Nephron (organoid): Measurements from ENCODE around the gene DPP9.

Experiments used
- H3K27ac Mint-ChIP-seq, 3 experiments: 2 replicates each; pipeline ENCODE4 v1.8.0; 2020; ENCODE audit warnings: mixed read lengths in 3 of 3, mild to moderate bottlenecking in 2 of 3, moderate library complexity in 1 of 3
- H3K27me3 Mint-ChIP-seq: 2 replicates; pipeline ENCODE4 v1.8.0; 2021; ENCODE audit warnings: low read depth, mild to moderate bottlenecking, moderate library complexity, mixed read lengths
- H3K36me3 Mint-ChIP-seq: 2 replicates; pipeline ENCODE4 v1.8.0; 2020; ENCODE audit warnings: low read depth, mixed read lengths
- H3K4me1 Mint-ChIP-seq: 2 replicates; pipeline ENCODE4 v1.8.0; 2020; ENCODE audit warnings: mixed read lengths
- H3K4me3 Mint-ChIP-seq, 3 experiments: 2 replicates each; pipeline ENCODE4 v1.8.0; 2020; ENCODE audit warnings: mild to moderate bottlenecking in 3 of 3, mixed read lengths in 3 of 3, moderate library complexity in 2 of 3
- H3K9me3 Mint-ChIP-seq: 2 replicates; pipeline ENCODE4 v1.8.0; 2020; ENCODE audit warnings: mixed read lengths
- TF ChIP-seq, protein P1 (sequence below), 3 experiments: fragments of 200-600 bp; sonication (generic); IDR thresholded peaks; one replicate each; pipeline ENCODE4 v1.5.0; 2021; ENCODE audit warnings: antibody characterized with exemption in 3 of 3; ENCODE audit not compliant: unreplicated experiment in 3 of 3

DPP9 gene

DNA sequence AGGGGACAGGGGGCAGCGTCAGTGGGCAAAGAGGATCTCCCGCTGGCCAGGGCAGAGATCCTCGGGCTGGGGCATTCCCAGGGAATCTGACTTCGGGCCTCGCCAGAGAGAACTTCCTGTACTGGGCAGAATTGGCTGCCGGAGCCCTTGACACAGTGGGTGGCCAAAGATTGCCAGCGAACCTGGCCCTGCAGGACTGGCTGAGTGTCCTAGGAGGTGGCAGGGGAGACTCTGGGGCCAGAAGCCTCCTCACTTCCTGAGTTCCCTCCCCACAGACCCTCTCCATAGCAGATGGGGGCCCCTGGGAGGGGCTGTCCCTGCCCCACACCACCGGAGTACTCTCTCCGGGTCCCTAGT is 19.3 kb downstream of the DPP9 start:
- Mint-ChIP-seq H3K36me3 (peaks cover 47% of the 10 kb centered on the region), H3K4me1 (no peaks in the 10 kb centered on the region), H3K27ac (no peak overlapping the region), H3K4me3 (no peak overlapping the region), H3K9me3 (no peaks in the 10 kb centered on the region), H3K27me3 (no peaks in the 10 kb centered on the region)
- TF ChIP-seq, protein P1, sequence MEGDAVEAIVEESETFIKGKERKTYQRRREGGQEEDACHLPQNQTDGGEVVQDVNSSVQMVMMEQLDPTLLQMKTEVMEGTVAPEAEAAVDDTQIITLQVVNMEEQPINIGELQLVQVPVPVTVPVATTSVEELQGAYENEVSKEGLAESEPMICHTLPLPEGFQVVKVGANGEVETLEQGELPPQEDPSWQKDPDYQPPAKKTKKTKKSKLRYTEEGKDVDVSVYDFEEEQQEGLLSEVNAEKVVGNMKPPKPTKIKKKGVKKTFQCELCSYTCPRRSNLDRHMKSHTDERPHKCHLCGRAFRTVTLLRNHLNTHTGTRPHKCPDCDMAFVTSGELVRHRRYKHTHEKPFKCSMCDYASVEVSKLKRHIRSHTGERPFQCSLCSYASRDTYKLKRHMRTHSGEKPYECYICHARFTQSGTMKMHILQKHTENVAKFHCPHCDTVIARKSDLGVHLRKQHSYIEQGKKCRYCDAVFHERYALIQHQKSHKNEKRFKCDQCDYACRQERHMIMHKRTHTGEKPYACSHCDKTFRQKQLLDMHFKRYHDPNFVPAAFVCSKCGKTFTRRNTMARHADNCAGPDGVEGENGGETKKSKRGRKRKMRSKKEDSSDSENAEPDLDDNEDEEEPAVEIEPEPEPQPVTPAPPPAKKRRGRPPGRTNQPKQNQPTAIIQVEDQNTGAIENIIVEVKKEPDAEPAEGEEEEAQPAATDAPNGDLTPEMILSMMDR (IDR thresholded peaks at IDR 0.05; ENCODE audit: unreplicated experiment in 3 of 3), result no peak

DNA sequence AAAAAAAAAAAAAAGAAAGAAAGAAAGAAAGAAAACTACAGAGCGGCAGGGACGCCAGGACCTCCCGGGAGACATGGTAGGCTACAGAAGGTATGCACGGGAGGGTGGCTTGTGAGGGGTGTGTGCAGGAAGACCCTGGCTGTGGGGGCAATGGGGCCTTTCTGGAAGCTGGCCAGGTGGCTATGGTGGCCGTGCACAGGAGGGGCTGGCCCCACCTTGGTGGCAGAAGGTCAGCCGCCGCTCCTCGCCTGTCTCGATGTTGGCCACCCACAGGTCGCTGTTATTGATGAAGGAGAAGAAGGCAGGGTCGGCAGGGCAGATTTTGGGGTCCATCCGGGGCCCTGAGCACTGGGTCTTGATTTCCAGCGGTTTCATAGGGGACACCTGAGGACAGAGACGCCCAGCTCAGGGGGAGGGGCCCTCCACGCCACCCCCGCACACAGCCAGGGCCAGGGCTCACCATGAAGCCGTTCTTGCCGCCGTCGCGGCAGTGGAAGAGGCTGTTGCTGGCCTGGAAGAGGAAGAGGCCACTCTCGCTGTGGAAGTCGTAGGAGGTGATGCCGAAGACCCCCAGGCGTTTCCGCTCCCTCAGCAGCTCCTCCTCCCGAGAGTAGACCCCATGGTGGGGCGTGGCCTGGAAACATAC is 19.8 kb downstream of the DPP9 start:
- Mint-ChIP-seq H3K4me1 (no peaks in the 10 kb centered on the region), H3K36me3 (peaks cover 44% of the 10 kb centered on the region), H3K4me3 (no peak overlapping the region), H3K27me3 (no peaks in the 10 kb centered on the region), H3K9me3 (no peaks in the 10 kb centered on the region), H3K27ac (no peak overlapping the region)
- TF ChIP-seq, protein P1 (IDR thresholded peaks at IDR 0.05; ENCODE audit: unreplicated experiment in 3 of 3), result no peak

DNA sequence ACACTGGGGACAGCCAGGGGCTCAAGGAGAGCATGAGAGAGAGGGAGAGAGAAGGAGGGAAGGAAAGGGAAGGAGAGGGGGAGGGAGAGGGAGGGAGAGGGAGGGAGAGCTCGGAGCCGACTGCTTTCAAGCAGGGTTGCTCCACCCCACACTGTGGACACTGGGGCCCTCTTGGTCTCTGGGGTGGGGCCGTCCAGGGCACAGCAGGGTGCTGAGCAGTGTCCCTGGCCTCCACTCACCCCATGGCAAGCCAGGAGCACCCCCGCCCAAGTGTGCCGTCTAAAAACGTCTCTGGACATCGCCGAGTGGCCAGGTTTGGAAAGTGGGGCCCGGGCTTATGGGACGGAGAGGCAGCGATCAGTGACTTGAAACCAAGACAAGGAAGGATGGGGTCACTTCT is 20.9 kb downstream of the DPP9 start:
- H3K27me3 Mint-ChIP-seq, result no peaks in the 10 kb centered on the region
- H3K4me3 Mint-ChIP-seq, result no peak overlapping the region
- peaks cover 42% of the 10 kb centered on the region for H3K36me3 Mint-ChIP-seq
- no peaks in the 10 kb centered on the region for H3K4me1 Mint-ChIP-seq
- TF ChIP-seq, protein P1 (IDR thresholded peaks at IDR 0.05; ENCODE audit: unreplicated experiment in 3 of 3), result no peak
- no peak overlapping the region for H3K27ac Mint-ChIP-seq
- H3K9me3 Mint-ChIP-seq, result no peaks in the 10 kb centered on the region

DNA sequence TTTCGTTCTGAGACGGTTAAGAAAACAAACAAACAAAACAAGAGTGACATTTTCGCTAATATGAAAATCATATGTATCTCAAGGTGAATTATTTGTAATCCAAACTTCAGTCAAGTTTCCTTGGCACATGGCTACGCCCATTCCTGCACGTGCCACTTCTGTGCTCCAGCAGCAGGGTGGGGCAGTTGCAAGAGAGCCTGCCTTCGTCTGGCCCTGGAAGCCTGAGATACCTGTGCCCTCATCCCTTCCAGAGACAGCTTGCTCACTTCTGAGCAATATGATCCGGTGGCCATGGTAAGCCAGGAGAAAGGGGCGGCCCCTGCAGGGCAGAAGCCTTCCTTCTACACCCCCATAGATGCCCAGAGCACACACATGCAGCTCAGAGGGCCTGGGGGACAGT is 22.1 kb downstream of the DPP9 start:
- TF ChIP-seq, protein P1 (IDR thresholded peaks at IDR 0.05; ENCODE audit: unreplicated experiment in 3 of 3), result no peak
- H3K9me3 Mint-ChIP-seq, result no peaks in the 10 kb centered on the region
- H3K4me1 Mint-ChIP-seq, result no peaks in the 10 kb centered on the region
- peaks cover 50% of the 10 kb centered on the region for H3K36me3 Mint-ChIP-seq
- H3K4me3 Mint-ChIP-seq, result no peak overlapping the region
- H3K27ac Mint-ChIP-seq, result no peak overlapping the region
- no peaks in the 10 kb centered on the region for H3K27me3 Mint-ChIP-seq

DNA sequence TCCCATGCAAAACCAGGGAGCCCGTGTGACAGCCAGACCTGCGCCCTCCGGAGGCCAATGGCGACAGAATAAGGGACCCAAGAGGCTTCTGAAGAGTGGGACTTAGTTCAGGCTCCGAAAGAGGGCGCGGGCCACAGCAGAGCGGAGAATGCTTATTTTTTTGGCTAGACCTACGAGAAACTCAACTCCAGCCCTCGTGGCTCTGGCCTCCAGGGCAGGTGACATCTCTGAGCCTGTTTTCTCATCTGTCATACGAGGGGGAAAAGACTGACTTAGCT is 23.0 kb downstream of the DPP9 start:
- Mint-ChIP-seq H3K9me3 (no peaks in the 10 kb centered on the region), H3K27me3 (no peaks in the 10 kb centered on the region), H3K4me3 (no peak overlapping the region), H3K27ac (no peak overlapping the region), H3K4me1 (no peaks in the 10 kb centered on the region), H3K36me3 (peaks cover 53% of the 10 kb centered on the region)
- TF ChIP-seq, protein P1 (IDR thresholded peaks at IDR 0.05; ENCODE audit: unreplicated experiment in 3 of 3), result no peak

DNA sequence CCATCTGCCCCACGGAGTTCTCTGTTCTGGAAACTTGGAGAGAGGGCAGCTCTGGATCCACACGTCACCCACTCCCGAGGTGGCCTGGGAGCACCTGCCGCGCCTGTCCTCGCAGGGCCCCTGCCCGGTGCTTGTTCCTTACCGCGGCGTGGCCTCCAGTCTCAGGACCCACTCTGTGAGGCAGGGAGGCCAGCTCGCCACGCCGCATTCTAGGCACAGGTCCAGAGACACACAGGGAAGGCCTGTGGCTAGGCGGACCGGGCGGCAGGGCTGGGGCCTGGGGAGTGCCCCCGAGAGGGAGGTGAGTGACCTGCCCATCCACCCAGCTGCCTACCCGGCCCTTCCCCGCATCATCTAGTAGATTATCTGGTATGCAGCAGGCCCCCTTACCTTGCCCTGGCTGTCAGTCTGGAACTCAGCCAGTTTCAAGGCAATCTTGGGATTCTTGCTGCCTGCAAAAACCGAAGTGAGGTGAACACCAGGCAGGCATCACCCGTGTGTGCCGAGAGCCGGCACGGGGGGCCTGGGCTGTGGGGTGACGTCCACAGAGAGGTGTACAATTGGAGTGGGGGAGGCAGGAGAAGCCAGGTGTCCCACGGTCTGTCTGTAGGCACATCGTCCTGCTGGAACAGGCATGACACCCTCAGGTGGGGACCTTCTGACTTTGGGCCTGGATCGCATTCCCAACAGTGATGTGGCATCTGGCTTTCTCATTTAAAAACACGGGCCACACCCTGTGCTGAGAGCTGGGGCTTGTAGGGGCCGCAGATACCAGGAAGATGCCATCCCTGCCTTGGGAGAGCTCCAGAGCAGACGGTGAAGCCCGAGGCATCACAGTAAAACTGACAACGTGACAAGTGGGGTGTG is 23.6 kb downstream of the DPP9 start:
- peaks cover 48% of the 10 kb centered on the region for H3K36me3 Mint-ChIP-seq
- H3K27ac Mint-ChIP-seq, result no peak overlapping the region
- no peak overlapping the region for H3K4me3 Mint-ChIP-seq
- no peaks in the 10 kb centered on the region for H3K4me1 Mint-ChIP-seq
- H3K9me3 Mint-ChIP-seq, result no peaks in the 10 kb centered on the region
- TF ChIP-seq, protein P1 (IDR thresholded peaks at IDR 0.05; ENCODE audit: unreplicated experiment in 3 of 3), result no peak
- H3K27me3 Mint-ChIP-seq, result no peaks in the 10 kb centered on the region
